Adrenal gland (tissue), 12 donors: ENCODE data around the gene SMG6. TPM values are rescaled to one million over a fixed set of nuclear protein-coding genes. Genes with fewer than 3 reads are reported as not detected.

Source experiments
- DNase-seq, 7 donors: peaks; one replicate each; pipeline ENCODE4 v3.0.0-alpha.2; 2019 to 2020
- H3K27ac ChIP-seq, 5 donors: fragments of 200-600 bp; sonication (generic) in 4 of 5; 1 replicate in 3 of 5; 2 replicates in 2 of 5; pipeline versions ENCODE4 v1.5.1 to v1.8.0; 2016 to 2020; ENCODE audit warnings: mild to moderate bottlenecking in 1 of 5
- H3K27me3 ChIP-seq: fragments of 200-600 bp; 2 replicates; pipeline ENCODE4 v1.8.0; 2021
- H3K36me3 ChIP-seq, 2 donors: fragments of 200-600 bp; replicated peaks in 1 of 2; 1 replicate in 1 of 2; 2 replicates in 1 of 2; pipeline versions ENCODE4 v1.5.1 to v1.8.0; 2018 to 2022
- H3K4me1 ChIP-seq, 2 donors: fragments of 200-600 bp; replicated peaks in 1 of 2; 1 replicate in 1 of 2; 2 replicates in 1 of 2; pipeline versions ENCODE4 v1.5.1 to v1.8.0; 2018 to 2021
- H3K4me3 ChIP-seq, 4 donors: fragments of 200-600 bp; sonication (generic) in 3 of 4; one replicate each; pipeline ENCODE4 v1.5.1; 2016 to 2018
- H3K9me3 ChIP-seq, 3 donors: fragments of 200-600 bp; sonication (generic) in 1 of 3; replicated peaks in 1 of 3; 1 replicate in 2 of 3; 2 replicates in 1 of 3; pipeline versions ENCODE4 v1.5.1 to v1.8.0; 2016 to 2021
- CTCF ChIP-seq, 6 experiments: fragments of 450-650 bp in 4 of 6; fragments of 200-600 bp in 2 of 6; sonication (generic) in 1 of 6; IDR thresholded peaks; 1 replicate in 5 of 6; 2 replicates in 1 of 6; pipeline versions ENCODE4 v1.5.1 to v1.8.0; 2016 to 2021; ENCODE audit warnings: antibody characterized with exemption in 6 of 6, mild to moderate bottlenecking in 2 of 6, moderate library complexity in 1 of 6
- POLR2A ChIP-seq, 2 donors: fragments of 450-650 bp; IDR thresholded peaks; one replicate each; pipeline ENCODE4 v1.6.1; 2017; ENCODE audit warnings: antibody characterized with exemption in 2 of 2, mild to moderate bottlenecking in 2 of 2, moderate library complexity in 1 of 2
- WGBS, 4 donors: extraction: QIAGEN DNeasy Blood & Tissue Kit in 2 of 4; methylation state at CpG; one replicate each; pipeline versions ENCODE4 v1.1.5 to v1.1.7; 2013 to 2017; 5-methylcytosine and 5-hydroxymethylcytosine counted together
- intact Hi-C, 2 donors: fragments of 100-400 bp; cut with DNase I; formaldehyde crosslinking; loops; one replicate each; pipeline versions ENCODE4 v1.14.1 to v1.15.0; 2022 to 2023
- polyA plus RNA-seq, 3 donors: library from polyadenylated mRNA; stranded (reverse); fragments of 200-250 nt in 2 of 3; fragments of 350-450 nt in 1 of 3; fragmentation: Illumina TruSeq in 1 of 3; extraction: RNeasy Lipid Tissue Mini Kit (QIAGEN cat#74804) in 1 of 3; gene quantifications; one replicate each; pipeline ENCODE4 v1.2.3, GENCODE V29; 2013 to 2014
- total RNA-seq, 9 donors: library from RNA; depleted of rRNA in 4 of 9; stranded (reverse); fragments of >200 nt in 4 of 9; fragments of 120-200 nt in 1 of 9; fragmentation: NEBNext Ultra II Directional in 1 of 9; extraction: Animal tissue kit (Norgen Biotek cat#: 25700) in 1 of 9; gene quantifications; one replicate each; pipeline versions ENCODE4 v1.1.0 to v1.2.4, GENCODE V29; 2013 to 2023
- donor health status: healthy with polysubstance abuse.
- donor health status: Bipolar disorder and iron deficiency.
- donor health status: DM: yes; HTN: yes; CAD: no.
- donor health status: DM: no; HTN: no; CAD: no.
- donor health status: DM: no; HTN: no; CAD: no.
- donor health status: DM: yes; HTN: yes; CAD: no.

Gene SMG6
- total and polyA plus RNA-seq, 12 donors = 15.9 to 85.1 (median 44.0) TPM

- TF ChIP-seq POLR2A (IDR thresholded peaks at IDR 0.05) = no peak
- no peak for TF ChIP-seq CTCF (IDR thresholded peaks at IDR 0.05)
- intact Hi-C loops = loop anchor here in 1 of 2 donors (5.0 kb wide), 1 partner anchor 34 kb away; no protein-coding TSS in a partner anchor
- no peak overlapping the region for H3K4me3 ChIP-seq
- H3K36me3 ChIP-seq = peaks cover 0 to 9% of the 10 kb centered on the region in 2 donors
- no peak overlapping the region for H3K27ac ChIP-seq
- peak in 1 of 7 donors; percentile 11 for DNase-seq
- peaks cover 0 to 15% of the 10 kb centered on the region in 2 donors for H3K4me1 ChIP-seq
- no peaks in the 10 kb centered on the region for H3K27me3 ChIP-seq
- no peaks in the 10 kb centered on the region for H3K9me3 ChIP-seq
- WGBS, 4 donors = 85 to 100% (median 95%) methylated on average over 4 to 8 of the region's 8 CpGs
Measured at GRCh38 chr17:2346475-2346874, 42.9 kb upstream of the SMG6 start.

GRCh38 chr17:2344528-2344927 lies 40.9 kb upstream of the SMG6 start:
- WGBS, 4 donors = 84 to 87% (median 86%) methylated on average over 10 of the region's 10 CpGs
- Histone ChIP-seq H3K27me3 (no peaks in the 10 kb centered on the region), H3K4me3 (no peak overlapping the region), H3K27ac (no peak overlapping the region), H3K4me1 (peaks cover 0 to 15% of the 10 kb centered on the region in 2 donors), H3K9me3 (no peaks in the 10 kb centered on the region), H3K36me3 (peaks cover 0 to 9% of the 10 kb centered on the region in 2 donors)
- TF ChIP-seq CTCF (IDR thresholded peaks at IDR 0.05) (no peak), POLR2A (IDR thresholded peaks at IDR 0.05) (no peak)
- no peak for DNase-seq
- intact Hi-C loops = no loop called here

- Histone ChIP-seq H3K27me3 (no peaks in the 10 kb centered on the region), H3K4me3 (no peak overlapping the region), H3K27ac (no peak overlapping the region), H3K36me3 (peaks cover 0 to 9% of the 10 kb centered on the region in 2 donors), H3K4me1 (peaks cover 0 to 16% of the 10 kb centered on the region in 2 donors), H3K9me3 (no peaks in the 10 kb centered on the region)
- intact Hi-C loops = no loop called here
- peak in 3 of 7 donors; percentile 20 to 79 (median 41) for DNase-seq
- 65 to 76% (median 70%) methylated on average over 5 of the region's 5 CpGs for WGBS, 4 donors
- no peak for TF ChIP-seq POLR2A (IDR thresholded peaks at IDR 0.05)
- TF ChIP-seq CTCF (IDR thresholded peaks at IDR 0.05) = no peak
Measured at GRCh38 chr17:2343421-2343820, 39.8 kb upstream of the SMG6 start.

GRCh38 chr17:2338315-2338657 lies 34.7 kb upstream of the SMG6 start:
- peak overlapping the region in 2 of 4 donors; percentile 39 to 99 for H3K4me3 ChIP-seq
- WGBS, 4 donors = 7 to 19% (median 13%) methylated on average over 3 to 5 of the region's 5 CpGs
- no peaks in the 10 kb centered on the region for H3K9me3 ChIP-seq
- DNase-seq = peak in 6 of 7 donors; percentile 30 to 53 (median 43)
- TF ChIP-seq CTCF (IDR thresholded peaks at IDR 0.05) (no peak), POLR2A (IDR thresholded peaks at IDR 0.05) (no peak)
- H3K4me1 ChIP-seq = peaks cover 12 to 15% of the 10 kb centered on the region in 2 donors
- no peaks in the 10 kb centered on the region for H3K27me3 ChIP-seq
- H3K36me3 ChIP-seq = peaks cover 0 to 20% of the 10 kb centered on the region in 2 donors
- peak overlapping the region in 4 of 5 donors; percentile 85 to 94 (median 86) for H3K27ac ChIP-seq
- intact Hi-C loops = no loop called here
